SU-DHL-6 (cell line): ENCODE measurements around the gene TMEM63B.

Source experiments
- EZH2phosphoT487 ChIP-seq: fragments of 200-600 bp; sonication (generic), shearing (Covaris generic); conservative IDR thresholded peaks from 2 replicates; pipeline ENCODE4 v1.6.1; 2018; ENCODE audit warnings: mild to moderate bottlenecking, antibody characterized with exemption, low read length, moderate library complexity, mixed read lengths
- TF ChIP-seq, protein P1 (sequence below): fragments of 200-600 bp; sonication (generic); IDR thresholded peaks from one replicate; pipeline ENCODE4 v1.5.1; 2017; ENCODE audit warnings: antibody characterized with exemption, mild to moderate bottlenecking, low read length, moderate library complexity; ENCODE audit not compliant: insufficient read depth, poor library complexity, severe bottlenecking

GRCh38 chr6:44150317-44150917, 23.1 kb downstream of the TMEM63B start:
- TF ChIP-seq EZH2phosphoT487: no peak
- TF ChIP-seq, protein P1, sequence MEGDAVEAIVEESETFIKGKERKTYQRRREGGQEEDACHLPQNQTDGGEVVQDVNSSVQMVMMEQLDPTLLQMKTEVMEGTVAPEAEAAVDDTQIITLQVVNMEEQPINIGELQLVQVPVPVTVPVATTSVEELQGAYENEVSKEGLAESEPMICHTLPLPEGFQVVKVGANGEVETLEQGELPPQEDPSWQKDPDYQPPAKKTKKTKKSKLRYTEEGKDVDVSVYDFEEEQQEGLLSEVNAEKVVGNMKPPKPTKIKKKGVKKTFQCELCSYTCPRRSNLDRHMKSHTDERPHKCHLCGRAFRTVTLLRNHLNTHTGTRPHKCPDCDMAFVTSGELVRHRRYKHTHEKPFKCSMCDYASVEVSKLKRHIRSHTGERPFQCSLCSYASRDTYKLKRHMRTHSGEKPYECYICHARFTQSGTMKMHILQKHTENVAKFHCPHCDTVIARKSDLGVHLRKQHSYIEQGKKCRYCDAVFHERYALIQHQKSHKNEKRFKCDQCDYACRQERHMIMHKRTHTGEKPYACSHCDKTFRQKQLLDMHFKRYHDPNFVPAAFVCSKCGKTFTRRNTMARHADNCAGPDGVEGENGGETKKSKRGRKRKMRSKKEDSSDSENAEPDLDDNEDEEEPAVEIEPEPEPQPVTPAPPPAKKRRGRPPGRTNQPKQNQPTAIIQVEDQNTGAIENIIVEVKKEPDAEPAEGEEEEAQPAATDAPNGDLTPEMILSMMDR: no peak
